HG02678 (cell line): ENCODE measurements around the gene TNS3.
A peak's percentile ranks its signal among the peaks of the same experiment; 100 is the strongest.
"Not testable (repeated sequence)": the region's sequence is repeated elsewhere in the genome, so short reads cannot be mapped to it uniquely, and the experiment has no call there.

Experiments used
- ATAC-seq: cut with Tn5 transposase; IDR thresholded peaks from one replicate; pipeline ENCODE4 v1.9.1; 2021; ENCODE audit warnings: mild to moderate bottlenecking, moderate library complexity; ENCODE audit not compliant: unreplicated experiment

The TNS3 gene

GRCh38 chr7:47474937-47475879, 106.7 kb downstream of the TNS3 start:
- ATAC-seq, result peak; percentile 90

DNA sequence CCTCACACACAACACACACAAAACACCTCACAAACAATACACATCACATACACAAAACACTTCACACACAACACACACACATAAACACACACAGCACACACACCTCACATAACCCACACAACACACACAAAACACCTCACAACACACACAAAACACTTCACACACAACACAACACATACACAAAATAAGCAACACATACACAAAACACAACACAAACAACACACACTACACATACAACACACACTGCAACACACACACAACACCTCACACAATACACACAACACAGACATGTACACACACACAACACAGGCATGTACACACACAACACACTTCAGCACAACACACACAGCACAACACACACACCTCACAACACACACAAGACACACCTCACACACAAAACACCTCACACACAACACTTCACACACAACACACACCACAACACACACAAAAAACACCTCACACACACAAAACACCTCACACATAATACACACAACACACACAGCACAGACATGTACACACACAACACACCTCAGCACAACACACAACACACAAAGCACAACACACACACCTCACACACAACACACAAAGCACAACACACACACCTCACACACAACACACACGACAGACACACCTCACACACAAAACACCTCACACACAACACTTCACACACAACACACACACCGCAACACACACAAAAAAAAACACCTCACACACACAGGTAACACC, 107.5 kb downstream of the TNS3 start:
- no peak for ATAC-seq

- no peak for ATAC-seq
Measured at GRCh38 chr7:47473499-47474210, 108.3 kb downstream of the TNS3 start.

- ATAC-seq, result no peak
Measured at GRCh38 chr7:47472444-47473157, 109.3 kb downstream of the TNS3 start.

DNA sequence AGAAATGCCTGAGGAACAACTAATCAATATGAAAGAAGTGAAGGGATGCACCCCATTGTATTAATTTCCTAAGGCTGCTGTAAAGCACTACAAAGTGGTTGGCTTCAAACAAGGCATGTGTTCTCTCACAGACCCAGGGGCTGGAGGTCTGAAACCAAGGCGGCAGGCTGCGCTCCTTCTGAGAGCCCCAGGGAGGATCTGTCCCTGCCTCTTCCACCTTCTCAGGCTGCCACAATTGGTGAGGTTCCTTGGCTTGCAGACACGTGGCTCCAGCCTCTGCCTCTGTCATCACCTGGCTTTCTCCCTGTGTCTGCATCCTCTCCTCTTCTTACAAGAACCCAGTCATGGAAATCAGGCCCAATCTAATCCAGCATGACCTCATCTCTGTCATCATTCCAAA, 110.1 kb downstream of the TNS3 start:
- no peak for ATAC-seq

DNA sequence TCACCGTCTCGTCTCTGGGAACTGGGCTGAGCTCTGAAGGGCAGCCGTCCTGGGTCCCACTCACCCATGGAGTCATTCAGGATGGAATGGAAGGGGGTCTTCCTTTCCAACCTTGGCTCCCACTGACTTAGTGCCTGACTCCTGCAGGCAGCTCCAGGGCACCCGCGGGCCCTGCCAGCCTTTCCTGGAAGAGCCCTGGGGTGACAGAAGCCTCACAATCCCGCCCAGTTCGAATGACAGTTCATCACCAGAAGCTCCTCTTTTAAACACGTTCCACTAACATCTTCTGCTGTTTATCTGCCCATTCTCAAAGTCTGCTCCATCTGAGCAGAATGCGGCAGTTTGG, 110.6 kb downstream of the TNS3 start:
- ATAC-seq, result no peak

- no peak for ATAC-seq
Measured at GRCh38 chr7:47470567-47471357, 111.1 kb downstream of the TNS3 start.

DNA sequence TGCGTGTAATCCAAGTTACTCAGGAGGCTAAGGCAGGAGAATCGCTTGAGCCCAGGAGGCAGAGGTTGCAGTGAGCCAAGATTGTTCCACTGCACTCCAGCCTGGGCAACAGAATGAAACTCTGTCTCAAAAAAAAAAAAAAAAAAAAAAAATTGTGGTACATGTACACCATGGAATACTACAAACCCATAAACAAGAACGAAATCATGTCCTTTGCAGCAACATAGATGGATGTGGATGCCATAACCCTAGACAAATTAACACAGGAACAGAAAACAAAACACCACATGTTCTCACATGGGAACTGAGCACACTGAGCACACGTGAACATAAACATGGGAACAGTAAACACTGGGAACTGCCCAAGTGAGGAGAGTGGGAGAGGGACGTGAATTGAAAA, 112.1 kb downstream of the TNS3 start:
- not testable (repeated sequence) for ATAC-seq

DNA sequence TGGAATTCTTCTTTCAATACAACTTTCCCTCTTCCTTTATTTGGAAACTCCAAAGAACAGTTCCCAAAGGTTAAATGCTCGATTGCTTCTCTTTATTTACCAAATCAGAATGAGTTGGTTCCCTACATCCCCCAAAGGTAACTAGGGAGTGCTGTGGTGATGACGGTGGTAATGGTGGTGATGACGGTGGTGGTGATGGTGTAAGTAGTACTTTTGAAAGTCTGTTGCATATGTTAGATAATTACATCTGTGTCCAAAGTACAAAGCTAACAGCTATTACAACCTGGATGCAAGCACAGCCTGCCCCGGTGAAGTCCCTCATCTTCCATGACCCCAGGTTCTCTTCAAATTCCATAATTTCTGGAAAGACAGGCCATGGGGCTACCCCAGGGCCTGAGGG, 115.1 kb downstream of the TNS3 start:
- no peak for ATAC-seq

- no peak for ATAC-seq
Measured at GRCh38 chr7:47465191-47465590, 116.7 kb downstream of the TNS3 start.

DNA sequence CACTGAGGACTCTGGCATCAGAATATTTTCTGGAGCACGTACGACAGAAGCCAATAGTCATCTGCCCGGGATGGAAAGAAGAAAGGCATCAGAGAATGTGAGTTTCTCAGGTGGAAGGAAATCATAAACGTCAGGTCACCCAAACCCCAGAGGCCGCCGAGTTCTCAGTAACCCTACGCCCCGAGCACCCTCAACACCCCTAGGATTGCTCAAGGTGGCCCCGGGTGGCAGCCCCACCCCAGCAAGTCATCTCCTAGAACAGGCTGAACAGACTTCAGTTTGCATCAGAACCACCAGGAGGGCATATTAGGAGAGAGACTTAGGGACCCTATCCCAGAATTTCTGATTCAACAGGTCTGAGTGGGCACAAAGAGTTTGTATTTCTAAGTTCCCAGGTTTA, 117.6 kb downstream of the TNS3 start:
- ATAC-seq, result no peak

- no peak for ATAC-seq
Measured at GRCh38 chr7:47461746-47462145, 120.2 kb downstream of the TNS3 start.

- no peak for ATAC-seq
Measured at GRCh38 chr7:47461161-47461560, 120.8 kb downstream of the TNS3 start.

DNA sequence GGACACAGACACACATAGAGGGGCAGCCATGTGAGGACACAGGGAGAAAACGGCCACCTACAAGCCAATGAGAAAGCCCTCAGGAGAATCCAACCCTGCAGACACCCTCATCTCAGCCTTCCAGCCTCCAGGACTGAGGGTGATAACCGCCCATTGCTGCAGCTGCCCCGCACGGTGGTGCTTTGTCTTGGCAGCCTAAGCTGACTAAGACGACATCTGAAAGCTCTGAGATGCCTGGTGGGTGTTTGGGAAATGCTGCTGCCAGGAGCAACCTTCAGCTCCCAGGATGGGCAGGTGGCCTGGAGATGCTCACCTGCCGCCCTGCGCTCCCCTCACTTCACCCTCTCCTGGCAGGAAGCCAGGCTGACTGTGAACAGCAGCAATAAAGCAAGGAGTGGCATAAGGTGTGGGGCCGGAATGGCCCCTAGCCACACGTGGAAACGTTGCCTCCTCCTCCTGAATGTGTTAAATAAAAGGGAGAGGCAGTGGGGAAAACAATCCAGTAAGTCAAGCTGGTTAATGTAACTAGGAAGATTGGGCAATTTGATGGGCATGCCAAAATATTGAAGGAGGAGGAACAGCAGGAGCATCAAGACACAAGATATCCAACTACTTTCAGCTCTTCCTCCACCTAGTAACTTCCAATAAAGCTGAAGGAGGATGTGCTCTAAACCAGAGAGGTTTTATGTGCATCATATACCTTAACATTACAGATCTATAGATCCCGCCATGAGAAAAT, 121.5 kb downstream of the TNS3 start:
- no peak for ATAC-seq

DNA sequence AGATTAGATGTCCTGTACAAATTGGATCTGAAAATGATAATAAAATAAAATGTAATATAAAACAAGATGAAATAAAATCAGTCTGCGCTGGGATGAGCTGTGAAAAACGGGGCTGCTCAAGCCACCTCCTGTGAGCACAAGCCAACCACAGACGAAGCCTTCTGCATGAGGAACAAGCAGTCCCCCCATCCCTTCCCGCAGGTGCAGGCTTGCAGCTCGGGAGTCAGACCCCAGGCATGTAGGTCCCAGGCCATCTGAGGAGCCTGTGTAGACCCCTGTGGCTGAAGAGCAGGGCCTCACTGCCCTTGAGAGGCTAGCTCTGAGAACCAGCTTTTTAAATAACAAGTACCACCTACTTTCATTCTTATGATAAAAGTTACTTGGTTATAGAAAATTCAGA, 123.4 kb downstream of the TNS3 start:
- ATAC-seq, result no peak

GRCh38 chr7:47458057-47458456, 123.9 kb downstream of the TNS3 start:
- ATAC-seq, result no peak

GRCh38 chr7:47456210-47456955, 125.5 kb downstream of the TNS3 start:
- no peak for ATAC-seq

GRCh38 chr7:47455872-47456185, 126.1 kb downstream of the TNS3 start:
- no peak for ATAC-seq
